ENCODE data around the gene GSTT2B. TPM values are rescaled to one million over a fixed set of nuclear protein-coding genes. Genes with fewer than 3 reads are reported as not detected.

The GSTT2B gene
- total and polyA plus RNA-seq, 10 of the 15 experiments (the other 5 are each of a cell fraction or from before 2014, with no cell fraction given): 0.15 to 0.29 (median 0.21) TPM; not detected in 7

- ChIA-PET SMC1A (ENCODE audit: uncharacterized antibody, unreplicated experiment) (interaction anchor here (2.2 kb wide), 1 partner anchor 18 kb away, joined by 14 read pairs; the partner anchor contains the start of gene MIF), RAD21 (ENCODE audit: unreplicated experiment) (interaction anchor here (1.7 to 2.5 kb wide), 2 partner anchors 18 to 61 kb away, joined by 3 to 16 read pairs; partner anchors contain the start of gene MIF), POLR2A (interaction anchor here (0.8 to 2.4 kb wide), 4 partner anchors 14 to 54 kb away, joined by 4 to 29 read pairs (median 12); partner anchors contain the start of genes MIF and SLC2A11), CTCF (interaction anchor here (1.0 to 6.2 kb wide), 2 partner anchors 18 to 54 kb away, joined by 3 to 37 read pairs; partner anchors contain the start of gene MIF)
- H3K9ac ChIP-seq (ENCODE audit: control insufficient read depth, insufficient read depth, low read length): no peak overlapping the region
- DNase-seq (ENCODE audit: low read depth, low spot score) (no peak), ATAC-seq (no peak), FAIRE-seq (no peak)
- H3K4me2 ChIP-seq (ENCODE audit: control insufficient read depth, insufficient read depth): peak overlapping the region; percentile 79; the same call in 1 of the 2 replicates
- H3K79me2 ChIP-seq (ENCODE audit: control insufficient read depth, insufficient read depth, low read length): peaks cover 7% of the 10 kb centered on the region
- H3K4me1 ChIP-seq (ENCODE audit: control insufficient read depth, insufficient read depth, low read length): peaks cover 2% of the 10 kb centered on the region; the same call in 1 of the 2 replicates
- no peaks in the 10 kb centered on the region for H4K20me1 ChIP-seq (ENCODE audit: control insufficient read depth, insufficient read depth)
- H3K27ac ChIP-seq (ENCODE audit: control insufficient read depth, insufficient read depth): 0 out of 2 replicates have a peak overlapping the region, but pooled peaks have one; percentile 1
- intact Hi-C loops (cut with micrococcal nuclease; ENCODE audit: unreplicated experiment) (no loop called here), in situ Hi-C loops (cut with MboI) (no loop called here)
- BruUV-seq (replicated peaks): no TSS peak
- H3K27me3 ChIP-seq (replicated peaks in 1 of 2; ENCODE audit: control insufficient read depth in 2 of 2, insufficient read depth in 2 of 2, low read length in 1 of 2): no peaks in the 10 kb centered on the region
- peaks cover 0 to 4% of the 10 kb centered on the region in 2 experiments; a peak in 1 of 4 replicates for H3K36me3 ChIP-seq (ENCODE audit: control insufficient read depth in 2 of 2, insufficient read depth in 2 of 2, low read length in 1 of 2)
- H3K4me3 ChIP-seq: no peak overlapping the region
- no peaks in the 10 kb centered on the region for H3K9me3 ChIP-seq (replicated peaks; ENCODE audit: control insufficient read depth, insufficient read depth, low read length)
- 96% methylated on average over 9 of the region's 9 CpGs for WGBS (ENCODE audit: insufficient coverage, insufficient replicate concordance, low lambda C conversion rate, missing lambda C conversion rate)
- H2AFZ ChIP-seq (ENCODE audit: control insufficient read depth, low read depth, low read length): no peak overlapping the region
- TF ChIP-seq REST (IDR thresholded peaks at IDR 0.05; ENCODE audit: low read depth, low read length): no peak
- TF ChIP-seq BACH1 (IDR thresholded peaks at IDR 0.05; ENCODE audit: borderline replicate concordance): no peak
- no peak for TF ChIP-seq ZSCAN29 (IDR thresholded peaks at IDR 0.05)
- TF ChIP-seq NBN (IDR thresholded peaks at IDR 0.05): no peak
- no peak for TF ChIP-seq CBX3 (IDR thresholded peaks at IDR 0.05; ENCODE audit: borderline replicate concordance, low read depth)
- no peak for TF ChIP-seq ZNF274 (IDR thresholded peaks at IDR 0.05; ENCODE audit: insufficient read depth, insufficient read length)
- no peak for TF ChIP-seq NFYB (IDR thresholded peaks at IDR 0.05; ENCODE audit: insufficient read depth, low read depth, low read length)
- no peak for TF ChIP-seq HSF1 (IDR thresholded peaks at IDR 0.05; ENCODE audit: low read depth, low read length)
- TF ChIP-seq CUX1 (IDR thresholded peaks at IDR 0.05; ENCODE audit: insufficient replicate concordance, low read depth, low read length): no peak
- TF ChIP-seq NR2F1 (conservative IDR thresholded peaks at IDR 0.05): no peak
Measured at GRCh38 chr22:23912293-23912903, 48.6 kb downstream of the GSTT2B start.
